Measurements from ENCODE around the gene COASY.

DNA sequence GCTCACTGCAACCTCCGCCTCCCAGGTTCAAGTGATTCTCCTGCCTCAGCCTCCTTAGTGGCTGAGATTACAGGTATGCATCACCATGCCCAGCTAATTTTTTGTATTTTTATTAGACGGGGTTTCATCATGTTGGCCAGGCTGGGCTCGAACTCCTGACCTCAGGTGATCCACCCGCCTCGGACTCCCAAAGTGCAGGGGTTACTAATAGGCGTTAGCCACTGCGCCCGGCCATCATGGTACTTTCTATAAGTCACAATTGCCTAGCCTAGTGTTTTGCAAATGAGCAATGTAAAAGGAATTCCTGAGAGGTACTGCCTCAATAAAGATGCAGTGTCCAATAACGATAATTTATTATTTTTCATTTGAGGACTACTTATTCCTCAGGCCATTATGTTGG, 29.5 kb downstream of the COASY start:
- no peak for TF ChIP-seq CTCF (IDR thresholded peaks at IDR 0.05; ENCODE audit: insufficient read depth, low read length, poor library complexity, severe bottlenecking)
- no peak for TF ChIP-seq EZH2phosphoT487 (conservative IDR thresholded peaks at IDR 0.05; ENCODE audit: low read length)
